Measurements from ENCODE around the gene GGTA1.

GGTA1 gene

GRCh38 chr9:121434969-121435368, 64.7 kb downstream of the GGTA1 start:
- Histone ChIP-seq H4K20me1 (ENCODE audit: insufficient read depth, low read length, poor library complexity, severe bottlenecking) (no peaks in the 10 kb centered on the region), H3K36me3 (ENCODE audit: insufficient read depth, low read length) (no peaks in the 10 kb centered on the region), H3K9me2 (replicated peaks; ENCODE audit: low read depth, low read length) (no peaks in the 10 kb centered on the region), H3K4me3 (ENCODE audit: low read length, poor library complexity, severe bottlenecking) (no peak overlapping the region), H2AFZ (ENCODE audit: low read length) (no peak overlapping the region), H3K4me1 (ENCODE audit: insufficient read depth, low read length, poor library complexity, severe bottlenecking) (peaks cover 8% of the 10 kb centered on the region), H3K9me3 (ENCODE audit: insufficient read depth, low read depth, low read length) (no peaks in the 10 kb centered on the region), H3K27me3 (ENCODE audit: insufficient read depth, low read length, poor library complexity, severe bottlenecking) (no peaks in the 10 kb centered on the region), H3K4me2 (ENCODE audit: low read depth, low read length, poor library complexity, severe bottlenecking) (no peak overlapping the region), H3K79me2 (ENCODE audit: insufficient read depth, low read length) (no peaks in the 10 kb centered on the region), H3K9ac (ENCODE audit: low read depth, low read length, poor library complexity, severe bottlenecking) (no peak overlapping the region), H3F3A (ENCODE audit: low read depth) (no peaks in the 10 kb centered on the region)
- TF ChIP-seq CTCF (conservative IDR thresholded peaks at IDR 0.05; ENCODE audit: low read length) (no peak), EZH2phosphoT487 (IDR thresholded peaks at IDR 0.05; ENCODE audit: borderline replicate concordance) (no peak)

GRCh38 chr9:121427899-121428298, 71.7 kb downstream of the GGTA1 start:
- Histone ChIP-seq H2AFZ (ENCODE audit: low read length) (no peak overlapping the region), H3K4me3 (ENCODE audit: low read length, poor library complexity, severe bottlenecking) (no peak overlapping the region), H3K9me2 (replicated peaks; ENCODE audit: low read depth, low read length) (no peaks in the 10 kb centered on the region), H3K9me3 (ENCODE audit: insufficient read depth, low read depth, low read length) (no peaks in the 10 kb centered on the region; the same call in 1 of the 2 replicates), H3K27me3 (ENCODE audit: insufficient read depth, low read length, poor library complexity, severe bottlenecking) (no peaks in the 10 kb centered on the region), H3K36me3 (ENCODE audit: insufficient read depth, low read length) (no peaks in the 10 kb centered on the region), H3K4me2 (ENCODE audit: low read depth, low read length, poor library complexity, severe bottlenecking) (no peak overlapping the region), H3K79me2 (ENCODE audit: insufficient read depth, low read length) (no peaks in the 10 kb centered on the region), H3F3A (ENCODE audit: low read depth) (no peaks in the 10 kb centered on the region), H3K9ac (ENCODE audit: low read depth, low read length, poor library complexity, severe bottlenecking) (no peak overlapping the region), H4K20me1 (ENCODE audit: insufficient read depth, low read length, poor library complexity, severe bottlenecking) (no peaks in the 10 kb centered on the region), H3K4me1 (ENCODE audit: insufficient read depth, low read length, poor library complexity, severe bottlenecking) (no peaks in the 10 kb centered on the region)
- TF ChIP-seq EZH2phosphoT487 (IDR thresholded peaks at IDR 0.05; ENCODE audit: borderline replicate concordance): no peak
- TF ChIP-seq CTCF (conservative IDR thresholded peaks at IDR 0.05; ENCODE audit: low read length): no peak

- Histone ChIP-seq H3K4me3 (ENCODE audit: low read length, poor library complexity, severe bottlenecking) (no peak overlapping the region), H3K27me3 (ENCODE audit: insufficient read depth, low read length, poor library complexity, severe bottlenecking) (no peaks in the 10 kb centered on the region), H3K9me3 (ENCODE audit: insufficient read depth, low read depth, low read length) (no peaks in the 10 kb centered on the region; the same call in 1 of the 2 replicates), H3K4me1 (ENCODE audit: insufficient read depth, low read length, poor library complexity, severe bottlenecking) (peaks cover 8% of the 10 kb centered on the region), H3K4me2 (ENCODE audit: low read depth, low read length, poor library complexity, severe bottlenecking) (no peak overlapping the region), H2AFZ (ENCODE audit: low read length) (no peak overlapping the region), H3K36me3 (ENCODE audit: insufficient read depth, low read length) (no peaks in the 10 kb centered on the region), H3K79me2 (ENCODE audit: insufficient read depth, low read length) (no peaks in the 10 kb centered on the region), H3F3A (ENCODE audit: low read depth) (no peaks in the 10 kb centered on the region), H4K20me1 (ENCODE audit: insufficient read depth, low read length, poor library complexity, severe bottlenecking) (no peaks in the 10 kb centered on the region), H3K9ac (ENCODE audit: low read depth, low read length, poor library complexity, severe bottlenecking) (no peak overlapping the region), H3K9me2 (replicated peaks; ENCODE audit: low read depth, low read length) (no peaks in the 10 kb centered on the region)
- TF ChIP-seq EZH2phosphoT487 (IDR thresholded peaks at IDR 0.05; ENCODE audit: borderline replicate concordance) (no peak), CTCF (conservative IDR thresholded peaks at IDR 0.05; ENCODE audit: low read length) (no peak)
These were observed 75.6 kb downstream of the GGTA1 start for GRCh38 chr9:121424024-121424432.

All from Loucy (cell line).